Activated naive CD8-positive, alpha-beta T cell (primary cell): ENCODE results near the gene SNX32.

Source experiments
- H3K27ac Mint-ChIP-seq: one replicate; pipeline ENCODE4 v1.8.0; 2021; ENCODE audit warnings: mixed read lengths
- H3K27me3 Mint-ChIP-seq: one replicate; pipeline ENCODE4 v1.8.0; 2021; ENCODE audit warnings: mixed read lengths
- H3K36me3 Mint-ChIP-seq: one replicate; pipeline ENCODE4 v1.8.0; 2021; ENCODE audit warnings: mixed read lengths
- H3K4me1 Mint-ChIP-seq: one replicate; pipeline ENCODE4 v1.8.0; 2021; ENCODE audit warnings: low read depth, mixed read lengths
- H3K4me3 Mint-ChIP-seq: one replicate; pipeline ENCODE4 v1.8.0; 2021; ENCODE audit warnings: mild to moderate bottlenecking, mixed read lengths
- H3K9me3 Mint-ChIP-seq: one replicate; pipeline ENCODE4 v1.8.0; 2021; ENCODE audit warnings: low read depth, mixed read lengths

SNX32 gene

GRCh38 chr11:65863889-65864705 is 30.3 kb downstream of the SNX32 start:
- no peak overlapping the region for H3K4me3 Mint-ChIP-seq
- H3K9me3 Mint-ChIP-seq: no peaks in the 10 kb centered on the region
- H3K4me1 Mint-ChIP-seq: peaks cover 22% of the 10 kb centered on the region
- H3K36me3 Mint-ChIP-seq: no peaks in the 10 kb centered on the region
- H3K27ac Mint-ChIP-seq: no peak overlapping the region
- no peaks in the 10 kb centered on the region for H3K27me3 Mint-ChIP-seq

- H3K4me1 Mint-ChIP-seq: peaks cover 22% of the 10 kb centered on the region
- no peak overlapping the region for H3K27ac Mint-ChIP-seq
- no peaks in the 10 kb centered on the region for H3K27me3 Mint-ChIP-seq
- no peaks in the 10 kb centered on the region for H3K9me3 Mint-ChIP-seq
- no peaks in the 10 kb centered on the region for H3K36me3 Mint-ChIP-seq
- H3K4me3 Mint-ChIP-seq: no peak overlapping the region
Measured at GRCh38 chr11:65864706-65865471, 31.1 kb downstream of the SNX32 start.

GRCh38 chr11:65865550-65866172 is 31.9 kb downstream of the SNX32 start:
- no peaks in the 10 kb centered on the region for H3K27me3 Mint-ChIP-seq
- no peak overlapping the region for H3K27ac Mint-ChIP-seq
- no peaks in the 10 kb centered on the region for H3K9me3 Mint-ChIP-seq
- H3K4me3 Mint-ChIP-seq: no peak overlapping the region
- H3K4me1 Mint-ChIP-seq: peaks cover 22% of the 10 kb centered on the region
- no peaks in the 10 kb centered on the region for H3K36me3 Mint-ChIP-seq

- H3K27me3 Mint-ChIP-seq: no peaks in the 10 kb centered on the region
- H3K4me1 Mint-ChIP-seq: peaks cover 24% of the 10 kb centered on the region
- no peaks in the 10 kb centered on the region for H3K9me3 Mint-ChIP-seq
- no peak overlapping the region for H3K27ac Mint-ChIP-seq
- no peaks in the 10 kb centered on the region for H3K36me3 Mint-ChIP-seq
- H3K4me3 Mint-ChIP-seq: no peak overlapping the region
Measured at GRCh38 chr11:65866509-65867283, 32.9 kb downstream of the SNX32 start.

GRCh38 chr11:65867284-65868071 is 33.7 kb downstream of the SNX32 start:
- Mint-ChIP-seq H3K4me1 (peaks cover 23% of the 10 kb centered on the region), H3K27me3 (no peaks in the 10 kb centered on the region), H3K27ac (no peak overlapping the region), H3K9me3 (no peaks in the 10 kb centered on the region), H3K36me3 (no peaks in the 10 kb centered on the region), H3K4me3 (no peak overlapping the region)

- no peak overlapping the region for H3K27ac Mint-ChIP-seq
- H3K4me1 Mint-ChIP-seq: peaks cover 22% of the 10 kb centered on the region
- H3K4me3 Mint-ChIP-seq: no peak overlapping the region
- no peaks in the 10 kb centered on the region for H3K9me3 Mint-ChIP-seq
- no peaks in the 10 kb centered on the region for H3K36me3 Mint-ChIP-seq
- no peaks in the 10 kb centered on the region for H3K27me3 Mint-ChIP-seq
Measured at GRCh38 chr11:65868076-65868667, 34.4 kb downstream of the SNX32 start.

- Mint-ChIP-seq H3K36me3 (no peaks in the 10 kb centered on the region), H3K9me3 (no peaks in the 10 kb centered on the region), H3K4me3 (no peak overlapping the region), H3K27me3 (no peaks in the 10 kb centered on the region), H3K27ac (no peak overlapping the region), H3K4me1 (peaks cover 30% of the 10 kb centered on the region)
Measured at GRCh38 chr11:65868907-65869306, 35.1 kb downstream of the SNX32 start.

GRCh38 chr11:65869643-65870306 is 36.0 kb downstream of the SNX32 start:
- Mint-ChIP-seq H3K27ac (no peak overlapping the region), H3K4me1 (peaks cover 31% of the 10 kb centered on the region)

GRCh38 chr11:65870307-65870658 is 36.5 kb downstream of the SNX32 start:
- Mint-ChIP-seq H3K27ac (no peak overlapping the region), H3K4me3 (peak overlapping the region; percentile 35)

More at GRCh38 chr11:65869643-65870306, 36.0 kb downstream of the SNX32 start:
- Mint-ChIP-seq H3K36me3 (no peaks in the 10 kb centered on the region), H3K4me3 (no peak overlapping the region), H3K9me3 (no peaks in the 10 kb centered on the region), H3K27me3 (no peaks in the 10 kb centered on the region)

GRCh38 chr11:65870706-65871681 is 37.2 kb downstream of the SNX32 start:
- H3K36me3 Mint-ChIP-seq: no peaks in the 10 kb centered on the region
- peaks cover 31% of the 10 kb centered on the region for H3K4me1 Mint-ChIP-seq
- H3K9me3 Mint-ChIP-seq: no peaks in the 10 kb centered on the region
- H3K27ac Mint-ChIP-seq: no peak overlapping the region
- H3K27me3 Mint-ChIP-seq: no peaks in the 10 kb centered on the region
- H3K4me3 Mint-ChIP-seq: peak overlapping the region; percentile 35

More at GRCh38 chr11:65870307-65870658, 36.5 kb downstream of the SNX32 start:
- Mint-ChIP-seq H3K4me1 (peaks cover 31% of the 10 kb centered on the region), H3K9me3 (no peaks in the 10 kb centered on the region), H3K36me3 (no peaks in the 10 kb centered on the region), H3K27me3 (no peaks in the 10 kb centered on the region)

- no peaks in the 10 kb centered on the region for H3K9me3 Mint-ChIP-seq
- peak overlapping the region; percentile 46 for H3K27ac Mint-ChIP-seq
- no peaks in the 10 kb centered on the region for H3K36me3 Mint-ChIP-seq
- peak overlapping the region; percentile 35 for H3K4me3 Mint-ChIP-seq
- peaks cover 41% of the 10 kb centered on the region for H3K4me1 Mint-ChIP-seq
- H3K27me3 Mint-ChIP-seq: no peaks in the 10 kb centered on the region
Measured at GRCh38 chr11:65871811-65872548, 38.2 kb downstream of the SNX32 start.
